ENCODE data around the gene ELANE. TPM values are rescaled to one million over a fixed set of nuclear protein-coding genes. Genes with fewer than 3 reads are reported as not detected.

Gene ELANE
- total RNA-seq, 6 experiments from 2014 or later = 0.21 TPM; not detected in 5

DNA sequence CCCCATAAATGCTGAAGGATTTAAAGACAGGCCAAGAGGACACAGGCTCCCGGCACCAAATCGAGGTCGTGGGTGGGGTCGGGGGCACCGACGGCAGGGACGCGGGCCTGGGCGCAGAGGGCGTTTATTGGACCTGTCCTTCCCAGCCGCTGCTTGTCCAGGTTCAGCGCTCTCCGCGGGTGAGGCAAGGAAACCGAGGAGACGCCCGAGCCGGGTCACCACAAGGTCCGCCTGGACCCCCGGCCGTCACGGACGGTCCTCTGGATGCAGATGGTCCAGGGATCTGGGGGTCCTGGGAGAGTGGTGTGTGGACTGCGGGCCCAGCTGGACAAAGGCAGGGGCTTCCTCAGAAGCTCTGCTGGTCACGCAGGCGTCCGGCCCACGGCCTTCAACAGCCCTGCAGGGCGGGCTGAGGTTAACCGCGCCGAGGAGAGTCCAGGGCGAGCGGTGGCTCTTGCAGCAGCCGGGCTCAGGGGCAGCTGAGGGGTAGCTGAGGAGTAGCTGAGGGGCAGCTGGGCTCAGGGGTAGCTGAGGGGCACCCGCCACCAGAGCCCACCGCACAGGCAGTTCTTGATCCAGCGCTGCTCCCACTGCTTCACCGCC lies 15.9 kb downstream of the ELANE start:
- Mint-ChIP-seq H3K4me1 (ENCODE audit: low read depth) (peaks cover 16% of the 10 kb centered on the region), H3K27ac (peak overlapping the region; percentile 63)
- no peak for DNase-seq

GRCh38 chr19:868458-869244 lies 16.5 kb downstream of the ELANE start:
- Mint-ChIP-seq H3K9me3 (no peaks in the 10 kb centered on the region), H3K27ac (peak overlapping the region; percentile 91), H3K4me1 (ENCODE audit: low read depth) (peaks cover 16% of the 10 kb centered on the region), H3K36me3 (ENCODE audit: low read depth) (peaks cover 9% of the 10 kb centered on the region), H3K27me3 (ENCODE audit: insufficient read depth) (peaks cover 9% of the 10 kb centered on the region), H3K4me3 (no peak overlapping the region)
- DNase-seq = no peak
- TF ChIP-seq CTCF (IDR thresholded peaks at IDR 0.05) = no peak

More for the DNA sequence above, 15.9 kb downstream of the ELANE start:
- H3K4me3 Mint-ChIP-seq = no peak overlapping the region
- peaks cover 7% of the 10 kb centered on the region for H3K27me3 Mint-ChIP-seq (ENCODE audit: insufficient read depth)
- TF ChIP-seq CTCF (IDR thresholded peaks at IDR 0.05) = no peak
- H3K36me3 Mint-ChIP-seq (ENCODE audit: low read depth) = peaks cover 9% of the 10 kb centered on the region
- no peaks in the 10 kb centered on the region for H3K9me3 Mint-ChIP-seq

- H3K9me3 Mint-ChIP-seq = no peaks in the 10 kb centered on the region
- H3K27ac Mint-ChIP-seq = peak overlapping the region; percentile 91
- H3K4me1 Mint-ChIP-seq (ENCODE audit: low read depth) = peaks cover 16% of the 10 kb centered on the region
- peak overlapping the region; percentile 43 for H3K4me3 Mint-ChIP-seq
- no peak for TF ChIP-seq CTCF (IDR thresholded peaks at IDR 0.05)
- DNase-seq = peak; percentile 91
- peaks cover 9% of the 10 kb centered on the region for H3K36me3 Mint-ChIP-seq (ENCODE audit: low read depth)
- H3K27me3 Mint-ChIP-seq (ENCODE audit: insufficient read depth) = peaks cover 9% of the 10 kb centered on the region
These were observed 17.4 kb downstream of the ELANE start for GRCh38 chr19:869245-870177.

DNA sequence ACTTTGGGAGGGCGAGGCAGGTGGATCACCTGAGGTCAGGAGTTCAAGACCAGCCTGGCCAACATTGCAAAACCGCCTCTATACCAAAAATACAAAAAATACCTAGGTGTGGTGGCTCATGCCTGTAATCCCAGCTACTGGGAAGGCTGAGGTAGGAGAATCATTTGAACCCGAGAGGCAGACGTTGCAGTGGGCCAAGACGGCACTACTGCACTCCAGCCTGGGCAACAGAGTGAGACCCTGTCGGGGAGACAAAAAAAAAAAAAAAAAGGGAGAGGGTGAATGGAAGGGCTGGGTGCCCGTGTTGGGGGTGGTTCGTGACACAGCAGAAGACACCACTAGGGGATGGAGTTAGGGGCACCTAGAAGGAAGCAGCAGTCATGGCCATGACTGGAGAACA lies 18.2 kb downstream of the ELANE start:
- Mint-ChIP-seq H3K36me3 (ENCODE audit: low read depth) (peaks cover 9% of the 10 kb centered on the region), H3K27ac (peak overlapping the region; percentile 91), H3K4me1 (ENCODE audit: low read depth) (peaks cover 16% of the 10 kb centered on the region), H3K4me3 (no peak overlapping the region), H3K9me3 (no peaks in the 10 kb centered on the region), H3K27me3 (ENCODE audit: insufficient read depth) (peaks cover 10% of the 10 kb centered on the region)
- no peak for TF ChIP-seq CTCF (IDR thresholded peaks at IDR 0.05)
- no peak for DNase-seq

GRCh38 chr19:870963-871401 lies 18.9 kb downstream of the ELANE start:
- H3K4me1 Mint-ChIP-seq (ENCODE audit: low read depth) = peaks cover 16% of the 10 kb centered on the region
- no peak for TF ChIP-seq CTCF (IDR thresholded peaks at IDR 0.05)
- DNase-seq = no peak
- no peak overlapping the region for H3K27ac Mint-ChIP-seq
- peaks cover 9% of the 10 kb centered on the region for H3K36me3 Mint-ChIP-seq (ENCODE audit: low read depth)
- H3K27me3 Mint-ChIP-seq (ENCODE audit: insufficient read depth) = peaks cover 10% of the 10 kb centered on the region
- H3K9me3 Mint-ChIP-seq = no peaks in the 10 kb centered on the region
- no peak overlapping the region for H3K4me3 Mint-ChIP-seq

Measured in HFFc6 (cell line).